HepG2 (cell line): ENCODE data around the gene GLI3. TPM values are rescaled to one million over a fixed set of nuclear protein-coding genes. Genes with fewer than 3 reads are reported as not detected.

ENCODE experiments used
- ATAC-seq: fragments of 200-7000 bp; cut with Tn5 transposase; 3 replicates; pipeline ENCODE4 v1.9.1; 2020; ENCODE audit warnings: mild to moderate bottlenecking, moderate library complexity
- BruUV-seq: library from RNA; stranded (reverse); fragments of 400-500 nt; replicated peaks from 2 replicates; lab custom pipeline; 2021; lab: Mats Ljungman, UMichigan
- CTCF ChIA-PET: fragments of 300-600 bp; formaldehyde crosslinking; extraction: SDS; loops from one replicate; lab custom pipeline; 2021; ENCODE audit warnings: low total read pairs, inconsistent platforms, low intra/inter-chr PET ratio; lab: Yijun Ruan, JAX
- POLR2A ChIA-PET: fragments of 350-600 bp; sonication (Branson Sonifier 250); formaldehyde crosslinking; loops from one replicate; lab custom pipeline; 2020; ENCODE audit warnings: antibody characterized with exemption, inconsistent platforms; lab: Yijun Ruan, JAX
- DNase-seq: peaks from one replicate; pipeline ENCODE4 v3.0.0-alpha.2; 2015; ENCODE audit warnings: low spot score
- FAIRE-seq: peaks from 3 replicates; lab custom pipeline; 2011; peaks lifted over from hg19 to GRCh38; lab: Jason Lieb, UNC
- H2AFZ ChIP-seq: one replicate; pipeline ENCODE4 v1.6.1; 2011; ENCODE audit warnings: low read length, inconsistent platforms
- H3K27ac ChIP-seq: fragments of 300-600 bp; 3 replicates; pipeline ENCODE4 v1.8.0; 2011; ENCODE audit warnings: mixed run types, mild to moderate bottlenecking, mixed read lengths, low read length, inconsistent platforms; ENCODE audit not compliant: insufficient read depth; ENCODE audit errors: extremely low read length
- H3K27me3 ChIP-seq, 2 experiments: fragments of 200-600 bp in 1 of 2; 2 replicates in 1 of 2; 3 replicates in 1 of 2; pipeline versions ENCODE4 v1.6.0 to v1.8.0; 2011; ENCODE audit warnings: low read length in 2 of 2, mild to moderate bottlenecking in 2 of 2, moderate library complexity in 2 of 2, inconsistent platforms in 1 of 2; ENCODE audit not compliant: insufficient read depth in 2 of 2, control insufficient read depth in 1 of 2
- H3K36me3 ChIP-seq, 2 experiments: fragments of 200-600 bp in 1 of 2; replicated peaks in 1 of 2; 2 replicates in 1 of 2; 3 replicates in 1 of 2; pipeline versions ENCODE4 v1.5.1 to v1.8.0; 2011; ENCODE audit warnings: low read length in 2 of 2, inconsistent platforms in 1 of 2; ENCODE audit not compliant: insufficient read depth in 2 of 2, control insufficient read depth in 1 of 2
- H3K4me1 ChIP-seq: 2 replicates; pipeline ENCODE4 v1.5.1; 2012; ENCODE audit warnings: low read length, inconsistent platforms; ENCODE audit not compliant: insufficient read depth
- H3K4me2 ChIP-seq: 2 replicates; pipeline ENCODE4 v1.6.0; 2011; ENCODE audit warnings: low read depth, low read length, inconsistent platforms
- H3K4me3 ChIP-seq, 3 experiments: fragments of 200-600 bp in 1 of 3; sonication (generic), shearing (Covaris generic) in 1 of 3; replicated peaks in 1 of 3; 2 replicates each; pipeline ENCODE4 v1.5.1; 2011 to 2016; ENCODE audit warnings: low read length in 3 of 3, inconsistent platforms in 2 of 3, low read depth in 2 of 3, mild to moderate bottlenecking in 2 of 3, control low read depth in 1 of 3, mixed read lengths in 1 of 3; ENCODE audit not compliant: insufficient read depth in 1 of 3
- H3K79me2 ChIP-seq: one replicate; pipeline ENCODE4 v1.6.1; 2011; ENCODE audit warnings: low read length, inconsistent platforms; ENCODE audit not compliant: insufficient read depth
- H3K9ac ChIP-seq: 2 replicates; pipeline ENCODE4 v1.6.0; 2011; ENCODE audit warnings: mild to moderate bottlenecking, low read depth, low read length, inconsistent platforms; ENCODE audit not compliant: insufficient read depth
- H3K9me3 ChIP-seq: 2 replicates; pipeline ENCODE4 v1.5.1; 2012; ENCODE audit warnings: mild to moderate bottlenecking, low read length
- H4K20me1 ChIP-seq: 2 replicates; pipeline ENCODE4 v1.6.0; 2011; ENCODE audit warnings: inconsistent platforms, mild to moderate bottlenecking, low read length, moderate library complexity; ENCODE audit not compliant: insufficient read depth
- AHDC1 ChIP-seq: sonication (generic); formaldehyde crosslinking; IDR thresholded peaks from 2 replicates; pipeline ENCODE4 v1.5.1; 2020; ENCODE audit warnings: mild to moderate bottlenecking, missing genetic modification reagents, borderline replicate concordance
- CEBPB ChIP-seq: IDR thresholded peaks from 2 replicates; pipeline ENCODE4 v1.6.1; 2011; ENCODE audit warnings: low read depth, low read length, improper control_type of control experiment, borderline replicate concordance
- GABPA ChIP-seq, 2 experiments: IDR thresholded peaks; 2 replicates each; pipeline ENCODE4 v1.6.1; 2011 to 2016; ENCODE audit warnings: low read depth in 2 of 2, low read length in 1 of 2, missing biosample characterization in 1 of 2, missing genetic modification characterization in 1 of 2
- KMT2A ChIP-seq: sonication (generic); formaldehyde crosslinking; IDR thresholded peaks from 2 replicates; pipeline ENCODE4 v1.4.0; 2020; ENCODE audit warnings: missing genetic modification reagents
- NFKB2 ChIP-seq: sonication (generic); formaldehyde crosslinking; IDR thresholded peaks from 2 replicates; pipeline ENCODE4 v1.4.0; 2020; ENCODE audit warnings: missing genetic modification reagents, borderline replicate concordance
- NR2F1 ChIP-seq, 2 experiments: fragments of 450-650 bp in 1 of 2; formaldehyde crosslinking in 1 of 2; IDR thresholded peaks; 2 replicates each; pipeline versions ENCODE4 v1.5.0 to v1.6.1; 2016 to 2020; ENCODE audit warnings: mild to moderate bottlenecking in 1 of 2, missing compliant biosample characterization in 1 of 2, missing genetic modification reagents in 1 of 2, moderate library complexity in 1 of 2
- SOX5 ChIP-seq: IDR thresholded peaks from 2 replicates; pipeline ENCODE4 v1.6.1; 2016; ENCODE audit warnings: borderline replicate concordance
- SOX6 ChIP-seq, 2 experiments: fragments of 450-650 bp in 1 of 2; sonication (generic) in 1 of 2; formaldehyde crosslinking in 1 of 2; IDR thresholded peaks; 2 replicates each; pipeline versions ENCODE4 v1.4.0 to v1.6.1; 2017 to 2020; ENCODE audit warnings: antibody characterized with exemption in 1 of 2, mild to moderate bottlenecking in 1 of 2, missing genetic modification reagents in 1 of 2
- SRSF9 ChIP-seq: fragments of 200-400 bp; formaldehyde crosslinking; IDR thresholded peaks from 2 replicates; pipeline ENCODE4 v1.6.1; 2018; ENCODE audit warnings: borderline replicate concordance, mild to moderate bottlenecking, low read depth, low read length; ENCODE audit not compliant: insufficient read depth, poor library complexity, severe bottlenecking
- TEAD3 ChIP-seq: optimal IDR thresholded peaks from 2 replicates; pipeline ENCODE3; 2016; ENCODE audit warnings: borderline replicate concordance
- TFE3 ChIP-seq: IDR thresholded peaks from 2 replicates; pipeline ENCODE4 v1.6.1; 2016
- ZEB1 ChIP-seq: IDR thresholded peaks from 2 replicates; pipeline ENCODE4 v1.6.1; 2012; ENCODE audit warnings: mild to moderate bottlenecking, low read depth, inconsistent platforms; ENCODE audit not compliant: insufficient replicate concordance
- ZFP37 ChIP-seq: sonication (generic); formaldehyde crosslinking; IDR thresholded peaks from 2 replicates; pipeline ENCODE4 v1.4.0; 2020; ENCODE audit warnings: missing genetic modification reagents, borderline replicate concordance
- ZFYVE20 ChIP-seq: sonication (generic); formaldehyde crosslinking; IDR thresholded peaks from 2 replicates; pipeline ENCODE4 v1.8.0; 2023; ENCODE audit warnings: low read depth, mild to moderate bottlenecking, moderate library complexity, missing genetic modification reagents, borderline replicate concordance
- ZNF20 ChIP-seq: sonication (generic); formaldehyde crosslinking; IDR thresholded peaks from 2 replicates; pipeline ENCODE4 v1.4.0; 2020; ENCODE audit warnings: mild to moderate bottlenecking, moderate library complexity, missing genetic modification reagents
- ZNF629 ChIP-seq: sonication (generic); formaldehyde crosslinking; conservative IDR thresholded peaks from 2 replicates; pipeline ENCODE4 v1.5.0; 2020; ENCODE audit warnings: missing genetic modification reagents
- WGBS: methylation state at CpG from one replicate; pipeline ENCODE4 v1.1.6; 2017; ENCODE audit warnings: low lambda C conversion rate; 5-methylcytosine and 5-hydroxymethylcytosine counted together
- in situ Hi-C: cut with HindIII; loops from 2 replicates; pipeline ENCODE4 v1.10.0; 2017; ENCODE audit warnings: low pct_unique_long_range_greater_than_20kb; ENCODE audit not compliant: extremely low pct_ligation_motif_present
- intact Hi-C: fragments of 100-400 bp; cut with micrococcal nuclease; formaldehyde crosslinking; loops from one replicate; pipeline ENCODE4 v1.10.0; 2022; ENCODE audit not compliant: unreplicated experiment
- polyA plus RNA-seq, 8 experiments: library from polyadenylated mRNA; depleted of rRNA in 3 of 8; stranded (reverse) in 7 of 8; unstranded in 1 of 8; fragments of >200 nt; fragmentation: Illumina TruSeq in 4 of 8; extraction: Trizol in 4 of 8; gene quantifications; 2 replicates each; pipeline versions ENCODE4 v1.2.1 to v1.2.3, GENCODE V29; 2011 to 2016; ENCODE audit warnings: low read depth in 4 of 8, missing spikeins in 1 of 8, mixed read lengths in 1 of 8; ENCODE audit not compliant: insufficient read depth in 1 of 8
- total RNA-seq, 5 experiments: library from RNA; depleted of rRNA; stranded (reverse); fragments of >200 nt; fragmentation: Illumina TruSeq; extraction: Trizol; gene quantifications; 2 replicates each; pipeline ENCODE4 v1.2.3, GENCODE V29; 2016; ENCODE audit warnings: low read depth in 1 of 5

The GLI3 gene
- total and polyA plus RNA-seq, 2 of the 13 experiments (the other 11 are each of a cell fraction or from before 2014, with no cell fraction given): not detected

- no peaks in the 10 kb centered on the region for H3K9me3 ChIP-seq
- TF ChIP-seq SRSF9: no peak
- TF ChIP-seq GABPA (IDR thresholded peaks at IDR 0.05; ENCODE audit: low read depth, low read length): no peak
- TF ChIP-seq GABPA (CRISPR knock-in tag; IDR thresholded peaks at IDR 0.05; ENCODE audit: low read depth): peak; percentile 14; the same call in 1 of the 2 replicates
- no peak for TF ChIP-seq KMT2A
- no peak for TF ChIP-seq AHDC1 (CRISPR knock-in tag)
- TF ChIP-seq NR2F1 (CRISPR knock-in tag; IDR thresholded peaks at IDR 0.05): no peak
- TF ChIP-seq ZFYVE20 (CRISPR knock-in tag): no peak
- TF ChIP-seq TFE3: no peak
- no peak for TF ChIP-seq CEBPB
- TF ChIP-seq NFKB2: no peak
- TF ChIP-seq ZEB1: no peak
- TF ChIP-seq ZNF629: no peak
- no peak for TF ChIP-seq SOX6 (IDR thresholded peaks at IDR 0.05)
- TF ChIP-seq SOX6 (CRISPR knock-in tag; IDR thresholded peaks at IDR 0.05): no peak
- peak; percentile 16 for TF ChIP-seq TEAD3 (CRISPR knock-in tag)
- no peak for TF ChIP-seq ZNF20
- TF ChIP-seq SOX5 (CRISPR knock-in tag): peak; percentile 18; the same call in 1 of the 2 replicates
- no peak for TF ChIP-seq ZFP37 (CRISPR knock-in tag)
- DNase-seq (peak; percentile 19), FAIRE-seq (no peak), ATAC-seq (no peak)
- BruUV-seq: no TSS peak
- H2AFZ ChIP-seq: no peak overlapping the region
- no peaks in the 10 kb centered on the region for H3K79me2 ChIP-seq
- 35% methylated on average over 5 of the region's 5 CpGs for WGBS
- no peak overlapping the region for H3K4me2 ChIP-seq
- no peaks in the 10 kb centered on the region for H3K4me1 ChIP-seq
- H3K36me3 ChIP-seq: no peaks in the 10 kb centered on the region
- no peak overlapping the region for H3K9ac ChIP-seq
- no peaks in the 10 kb centered on the region for H3K27me3 ChIP-seq
- H4K20me1 ChIP-seq: no peaks in the 10 kb centered on the region
- ChIA-PET CTCF (no interaction called here), POLR2A (no interaction called here)
- no peak overlapping the region for H3K4me3 ChIP-seq
- intact Hi-C loops (no loop called here), in situ Hi-C loops (no loop called here)
- no peak overlapping the region for H3K27ac ChIP-seq
Observed at GRCh38 chr7:42247301-42247700, 10.3 kb upstream of the GLI3 start.
